SK-MEL-5 (cell line): Measurements from ENCODE around the gene USP20. TPM values are rescaled to one million over a fixed set of nuclear protein-coding genes. Genes with fewer than 3 reads are reported as not detected.

Experiments
- DNase-seq: peaks from one replicate; pipeline ENCODE4 v3.0.0-alpha.2; 2016; ENCODE audit warnings: low read depth, low spot score
- in situ Hi-C: cut with HindIII; loops from 2 replicates; pipeline ENCODE4 v1.10.0; 2016; ENCODE audit warnings: low sequenced_read_pairs, high pct_unique_total_duplicates, low pct_unique_long_range_greater_than_20kb
- total RNA-seq: library from RNA; depleted of rRNA; stranded (reverse); fragments of >200 nt; shearing (Covaris generic); gene quantifications from 2 replicates; pipeline ENCODE4 v1.2.3, GENCODE V29; 2014

Gene USP20
- total RNA-seq, 1 experiment from 2014 or later = 3.7 TPM

DNA sequence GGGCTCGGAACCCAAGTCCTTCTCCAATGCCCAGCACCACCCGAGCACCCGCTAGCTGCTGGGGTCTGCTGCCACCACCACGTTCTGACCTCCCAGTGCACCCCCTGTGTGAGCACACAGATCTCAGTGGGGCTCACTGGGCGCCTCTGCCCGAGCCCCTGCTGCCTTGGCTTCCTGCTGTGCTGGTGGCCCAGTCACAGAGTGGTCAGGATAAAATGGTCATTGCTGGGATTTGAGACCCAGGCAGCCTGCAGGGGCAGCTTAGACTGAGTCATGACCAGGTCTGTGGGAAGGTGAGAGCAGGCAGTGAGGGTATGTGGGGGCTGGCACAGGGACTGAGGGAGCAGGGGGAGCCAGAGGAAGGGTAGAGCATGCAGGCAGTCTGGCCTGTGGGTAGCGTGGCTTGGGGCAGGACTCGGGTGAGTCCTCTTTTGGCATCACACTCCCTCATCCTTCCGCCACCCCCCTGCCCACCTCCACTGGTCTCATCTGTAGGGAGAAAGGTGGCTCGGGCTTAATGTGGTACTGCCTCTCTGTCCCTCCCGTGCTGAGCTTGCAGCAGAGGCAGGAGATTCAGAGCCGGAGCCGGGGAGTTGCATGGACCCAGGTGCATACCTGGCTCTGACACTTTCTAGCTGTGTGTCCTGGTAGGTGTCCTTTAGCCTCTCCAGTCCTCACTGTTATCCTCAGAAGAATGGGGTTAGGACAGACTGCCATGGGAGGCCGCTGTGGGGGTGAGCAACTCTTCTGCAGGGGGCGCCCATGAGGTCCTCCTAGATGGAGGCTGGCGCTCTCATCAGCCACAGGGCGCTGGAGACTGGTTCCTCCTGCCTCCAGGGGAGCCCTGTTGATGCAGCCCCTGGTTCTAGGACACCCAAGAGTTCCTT, 32.1 kb downstream of the USP20 start:
- in situ Hi-C loops = no loop called here
- no peak for DNase-seq

DNA sequence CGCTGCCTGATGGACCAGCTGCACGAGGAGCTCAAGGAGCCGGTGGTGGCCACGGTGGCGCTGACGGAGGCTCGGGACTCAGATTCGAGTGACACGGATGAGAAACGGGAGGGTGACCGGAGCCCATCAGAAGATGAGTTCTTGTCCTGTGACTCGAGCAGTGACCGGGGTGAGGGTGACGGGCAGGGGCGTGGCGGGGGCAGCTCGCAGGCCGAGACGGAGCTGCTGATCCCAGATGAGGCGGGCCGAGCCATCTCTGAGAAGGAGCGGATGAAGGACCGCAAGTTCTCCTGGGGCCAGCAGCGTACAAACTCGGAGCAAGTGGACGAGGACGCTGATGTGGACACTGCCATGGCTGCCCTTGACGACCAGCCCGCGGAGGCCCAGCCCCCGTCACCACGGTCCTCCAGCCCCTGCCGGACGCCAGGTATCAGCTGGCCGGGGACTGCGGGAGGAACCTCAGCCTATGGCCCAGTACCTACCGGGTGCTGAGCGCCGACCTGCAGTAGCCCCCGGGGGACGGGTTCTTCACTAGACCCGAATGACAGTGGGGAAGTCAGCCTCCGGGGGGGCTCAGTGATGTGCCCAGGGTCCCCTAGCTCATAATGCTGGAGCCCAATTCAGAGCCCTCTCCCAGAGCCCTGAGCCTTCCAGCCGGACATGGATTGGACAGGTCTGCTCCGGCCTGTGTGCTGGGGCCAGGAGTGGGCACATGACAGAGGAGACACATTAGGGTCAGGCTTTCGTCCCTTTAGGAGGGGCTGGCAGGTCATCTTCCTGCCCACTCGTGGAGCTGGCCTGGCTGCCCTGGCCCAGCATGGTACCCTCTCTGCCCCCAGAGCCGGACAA, 33.0 kb downstream of the USP20 start:
- in situ Hi-C loops = no loop called here
- DNase-seq = no peak

DNA sequence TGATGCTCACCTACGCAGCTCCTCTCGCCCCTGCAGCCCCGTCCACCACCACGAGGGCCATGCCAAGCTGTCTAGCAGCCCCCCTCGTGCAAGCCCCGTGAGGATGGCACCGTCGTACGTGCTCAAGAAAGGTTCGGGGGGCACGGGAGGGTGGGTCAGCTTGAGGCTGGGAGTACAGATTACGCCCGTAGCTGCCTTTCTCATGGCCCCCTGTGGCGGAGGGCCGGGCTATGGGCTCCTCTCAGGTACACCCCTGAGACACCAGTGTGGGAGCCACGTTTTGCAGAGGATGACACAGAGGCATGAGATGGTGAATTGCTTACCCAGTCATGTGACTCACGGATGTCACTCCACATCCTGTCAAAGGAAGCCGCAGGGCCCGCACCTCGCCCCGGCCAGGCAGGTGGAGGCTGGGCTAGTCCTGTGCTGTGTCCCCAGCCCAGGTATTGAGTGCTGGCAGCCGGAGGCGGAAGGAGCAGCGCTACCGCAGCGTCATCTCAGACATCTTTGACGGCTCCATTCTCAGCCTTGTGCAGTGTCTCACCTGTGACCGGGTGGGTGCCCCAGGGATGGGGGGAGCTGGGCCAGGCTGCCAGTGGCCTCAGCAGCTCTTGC, 33.7 kb downstream of the USP20 start:
- in situ Hi-C loops = no loop called here

DNA sequence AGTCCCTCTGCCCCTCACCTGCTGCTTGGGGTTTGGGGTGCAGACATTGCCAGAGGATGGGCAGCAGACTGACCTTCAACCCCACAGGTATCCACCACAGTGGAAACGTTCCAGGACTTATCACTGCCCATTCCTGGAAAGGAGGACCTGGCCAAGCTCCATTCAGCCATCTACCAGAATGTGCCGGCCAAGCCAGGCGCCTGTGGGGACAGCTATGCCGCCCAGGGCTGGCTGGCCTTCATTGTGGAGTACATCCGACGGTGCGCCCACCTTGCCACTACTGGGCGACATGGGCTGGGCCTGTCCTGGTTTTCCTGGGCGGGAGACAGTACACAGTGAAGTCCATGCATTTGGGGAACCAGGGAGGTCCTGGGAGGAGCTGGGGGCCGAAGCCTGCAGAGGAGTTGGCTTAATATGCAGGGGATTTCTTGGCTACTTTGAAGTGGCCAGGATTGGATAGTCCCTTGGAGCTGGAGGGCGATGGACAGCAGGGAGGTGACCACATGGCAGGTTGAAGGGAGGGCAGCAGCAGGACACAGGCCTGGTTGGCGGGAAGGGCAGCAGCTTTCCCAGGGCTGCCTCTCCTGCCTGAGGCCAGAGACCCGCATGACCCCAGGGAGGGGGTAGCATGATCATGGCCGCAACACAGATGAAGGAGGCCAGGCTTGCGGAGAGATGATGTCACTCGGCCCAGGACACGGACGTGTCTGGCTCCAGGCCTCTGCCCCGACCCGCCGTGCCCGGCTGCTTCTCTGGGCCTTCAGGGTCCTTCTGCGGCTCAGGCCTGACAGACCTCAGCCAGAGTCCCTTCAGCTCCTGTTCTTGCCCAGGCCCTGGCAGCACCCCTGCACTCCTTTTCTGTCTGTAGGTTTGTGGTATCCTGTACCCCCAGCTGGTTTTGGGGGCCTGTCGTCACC, 34.6 kb downstream of the USP20 start:
- in situ Hi-C loops = no loop called here
- no peak for DNase-seq

More for the DNA sequence above, 33.7 kb downstream of the USP20 start:
- DNase-seq = no peak

DNA sequence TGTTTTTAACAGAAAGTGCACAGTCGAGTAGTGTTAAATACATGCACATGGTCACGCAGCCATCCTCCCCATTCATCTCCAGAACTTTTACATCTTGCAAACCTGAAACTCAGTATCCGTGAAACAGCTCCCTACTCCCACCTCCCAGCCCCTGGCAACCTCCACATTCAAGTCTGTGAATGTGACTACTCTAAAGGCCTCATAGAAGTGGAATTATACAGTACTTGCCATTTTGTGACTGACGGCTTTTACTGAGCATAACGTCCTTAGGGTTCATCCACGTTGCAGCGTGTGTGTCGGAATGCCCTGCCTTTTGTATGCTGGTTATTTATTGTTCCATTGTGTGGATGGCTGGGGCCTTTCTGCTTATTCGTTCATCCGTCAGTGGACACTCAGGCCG, 35.8 kb downstream of the USP20 start:
- DNase-seq = no peak
- in situ Hi-C loops = no loop called here

DNA sequence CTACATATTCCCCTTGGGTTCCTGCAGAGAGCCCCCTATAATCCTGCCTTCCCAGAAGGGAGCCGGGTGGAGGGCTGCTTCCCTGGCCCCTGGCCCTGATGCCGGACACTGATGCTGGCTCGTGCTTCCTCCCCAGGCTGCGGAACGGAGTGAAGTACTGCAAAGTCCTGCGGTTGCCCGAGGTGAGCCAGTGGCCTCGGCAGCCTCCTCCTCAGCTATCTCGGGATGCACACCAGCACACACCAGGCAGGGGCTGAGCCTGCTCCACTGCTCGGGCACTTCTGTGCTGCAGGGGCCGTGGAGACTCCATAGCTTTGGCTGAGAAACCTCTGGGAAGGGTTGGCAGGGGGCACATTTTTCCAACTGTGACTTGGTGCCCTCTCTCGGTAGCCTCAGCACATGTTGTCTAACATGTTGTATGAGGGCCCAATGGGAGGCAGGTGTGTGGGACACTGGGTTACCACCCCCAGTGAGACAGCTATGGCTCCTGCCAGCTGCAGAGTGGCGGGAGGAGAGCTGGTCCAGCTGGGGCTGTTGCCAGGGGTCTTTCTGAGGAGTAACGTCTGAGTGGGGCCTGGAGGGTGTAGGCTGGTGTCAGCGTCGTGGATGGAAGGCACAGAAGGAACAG, 38.4 kb downstream of the USP20 start:
- DNase-seq = no peak
- in situ Hi-C loops = no loop called here

DNA sequence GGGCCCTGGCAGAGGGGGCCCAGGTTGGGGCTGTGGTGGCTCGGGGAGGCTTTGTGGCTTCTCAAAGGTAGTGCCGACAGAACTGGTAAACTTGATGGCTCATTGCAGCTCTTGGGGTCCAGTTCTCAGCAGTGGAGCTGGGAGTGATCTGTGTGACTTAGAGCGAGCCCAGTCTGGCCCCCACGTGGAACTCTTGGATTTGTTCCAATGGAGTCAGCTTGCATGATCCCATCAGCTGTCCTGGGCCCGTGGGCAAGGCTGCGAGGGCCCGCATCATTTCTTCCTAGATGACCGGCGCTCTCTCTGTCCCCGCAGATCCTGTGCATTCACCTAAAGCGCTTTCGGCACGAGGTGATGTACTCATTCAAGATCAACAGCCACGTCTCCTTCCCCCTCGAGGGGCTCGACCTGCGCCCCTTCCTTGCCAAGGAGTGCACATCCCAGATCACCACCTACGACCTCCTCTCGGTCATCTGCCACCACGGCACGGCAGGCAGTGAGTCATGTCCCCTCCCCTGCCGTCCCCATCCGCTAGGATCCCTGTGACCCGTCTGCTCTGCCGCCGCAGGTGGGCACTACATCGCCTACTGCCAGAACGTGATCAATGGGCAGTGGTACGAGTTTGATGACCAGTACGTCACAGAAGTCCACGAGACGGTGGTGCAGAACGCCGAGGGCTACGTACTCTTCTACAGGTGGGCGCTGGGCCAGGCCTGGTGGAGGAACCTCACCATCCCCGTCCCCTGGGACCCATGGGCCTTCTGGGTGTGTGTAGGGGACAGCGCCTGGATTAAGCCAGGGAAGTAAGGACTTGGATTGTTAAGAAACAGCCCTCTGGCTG, 39.2 kb downstream of the USP20 start:
- DNase-seq = no peak
- in situ Hi-C loops = no loop called here

DNA sequence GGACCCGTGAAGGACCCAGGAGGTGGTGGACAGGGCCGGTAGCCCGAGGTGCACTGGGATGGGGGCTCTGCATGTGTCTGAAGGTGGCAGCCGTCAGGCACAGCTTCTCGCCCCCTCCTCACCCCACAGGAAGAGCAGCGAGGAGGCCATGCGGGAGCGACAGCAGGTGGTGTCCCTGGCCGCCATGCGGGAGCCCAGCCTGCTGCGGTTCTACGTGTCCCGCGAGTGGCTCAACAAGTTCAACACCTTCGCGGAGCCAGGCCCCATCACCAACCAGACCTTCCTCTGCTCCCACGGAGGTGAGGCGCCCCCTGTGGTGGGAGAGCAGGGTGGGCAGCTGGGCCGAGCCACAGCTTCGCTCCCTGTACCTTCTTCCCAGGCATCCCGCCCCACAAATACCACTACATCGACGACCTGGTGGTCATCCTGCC, 39.9 kb downstream of the USP20 start:
- in situ Hi-C loops = no loop called here
- no peak for DNase-seq

DNA sequence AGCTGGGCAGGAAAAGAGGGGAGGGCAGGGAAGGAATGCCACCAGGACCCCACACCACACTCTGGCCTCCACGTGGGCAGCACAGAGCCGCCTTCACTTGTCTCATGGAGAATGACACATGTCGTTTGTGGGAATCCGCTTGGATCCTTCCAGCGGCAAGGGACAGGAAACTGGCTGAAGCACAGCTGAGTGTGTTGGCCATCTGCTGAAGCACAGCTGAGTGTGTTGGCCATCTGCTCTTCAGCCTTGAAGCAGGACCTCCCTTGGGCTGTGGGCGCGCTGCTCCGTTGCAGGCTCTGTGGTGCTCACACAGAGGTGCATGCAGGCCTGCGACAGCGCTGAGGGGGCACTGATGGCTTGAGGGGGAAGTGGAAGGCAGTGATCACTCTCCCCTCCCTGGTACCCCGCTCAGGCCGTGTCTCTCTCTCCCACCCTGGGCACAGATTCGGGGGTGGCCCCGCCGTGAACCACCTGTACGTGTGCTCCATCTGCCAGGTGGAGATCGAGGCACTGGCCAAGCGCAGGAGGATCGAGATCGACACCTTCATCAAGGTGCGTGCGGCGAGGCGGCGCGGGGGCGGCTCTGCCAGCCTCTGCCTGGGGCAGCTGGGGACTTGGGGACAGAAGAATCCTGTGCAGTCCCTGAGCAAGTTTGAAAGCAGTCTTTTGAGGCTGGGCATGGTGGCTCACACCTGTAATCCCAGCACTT, 40.6 kb downstream of the USP20 start:
- DNase-seq = no peak
- in situ Hi-C loops = no loop called here

DNA sequence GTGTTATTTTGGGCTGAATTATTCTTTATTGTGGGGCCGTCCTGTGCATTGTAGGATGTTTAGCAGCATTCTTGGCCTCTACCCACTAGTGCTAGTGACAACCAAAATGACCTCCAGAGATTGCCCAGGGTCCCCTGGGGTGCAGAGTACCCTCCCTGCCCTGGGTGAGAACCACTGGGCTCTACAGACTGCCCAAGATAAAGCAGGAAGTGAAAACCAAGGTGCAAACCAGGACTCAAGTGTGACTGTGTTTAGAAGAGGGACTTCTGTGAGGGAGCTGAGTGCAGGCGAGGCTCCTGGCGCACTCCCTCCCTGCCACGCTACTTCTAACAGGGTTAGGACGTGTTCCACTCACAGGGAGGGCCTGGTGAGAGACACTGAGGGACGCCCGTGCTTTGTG, 41.6 kb downstream of the USP20 start:
- in situ Hi-C loops = no loop called here
- DNase-seq = no peak

DNA sequence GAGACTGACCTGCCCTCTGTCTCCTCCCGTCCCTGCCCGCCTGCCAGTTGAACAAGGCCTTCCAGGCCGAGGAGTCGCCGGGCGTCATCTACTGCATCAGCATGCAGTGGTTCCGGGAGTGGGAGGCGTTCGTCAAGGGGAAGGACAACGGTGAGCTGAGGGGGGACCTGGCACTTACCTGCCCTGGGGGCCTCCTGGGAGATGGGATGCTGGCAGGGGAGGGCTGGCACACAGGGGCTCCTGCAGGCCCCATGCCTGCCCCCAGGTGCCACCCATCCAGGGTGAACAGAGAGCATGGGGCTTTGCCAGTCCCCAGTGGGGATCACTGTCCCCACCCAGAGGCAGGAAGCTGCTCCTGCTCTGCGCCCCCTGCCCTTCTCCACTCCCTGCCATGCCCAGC, 43.0 kb downstream of the USP20 start:
- in situ Hi-C loops = no loop called here
- DNase-seq = no peak

DNA sequence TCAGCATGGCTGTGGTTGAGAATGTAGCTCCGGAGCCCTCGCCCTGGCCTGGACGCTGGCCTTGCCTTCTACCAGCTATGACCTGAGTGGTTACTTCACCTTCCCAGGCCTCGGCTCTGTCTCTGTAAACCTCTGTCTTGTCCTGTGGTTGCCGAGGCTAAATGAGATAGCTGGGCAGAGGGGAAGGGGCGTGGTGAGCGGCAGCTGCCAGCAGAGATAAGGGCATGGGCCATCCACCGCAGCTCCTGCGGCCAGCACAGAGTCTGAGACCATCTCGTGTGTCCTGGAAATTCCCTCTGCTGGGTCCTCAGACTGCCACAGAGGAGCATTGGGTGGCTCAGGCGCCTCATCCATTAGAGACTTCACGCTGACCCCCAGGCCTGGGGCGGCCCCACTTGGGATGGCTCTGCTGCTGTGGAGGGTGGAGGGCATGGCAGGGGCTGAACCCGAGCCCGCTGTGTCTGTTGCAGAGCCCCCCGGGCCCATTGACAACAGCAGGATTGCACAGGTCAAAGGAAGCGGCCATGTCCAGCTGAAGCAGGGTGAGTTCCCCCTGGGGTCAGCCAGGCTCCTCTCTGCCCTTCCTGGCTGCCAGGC, 43.9 kb downstream of the USP20 start:
- in situ Hi-C loops = no loop called here
- DNase-seq = no peak

DNA sequence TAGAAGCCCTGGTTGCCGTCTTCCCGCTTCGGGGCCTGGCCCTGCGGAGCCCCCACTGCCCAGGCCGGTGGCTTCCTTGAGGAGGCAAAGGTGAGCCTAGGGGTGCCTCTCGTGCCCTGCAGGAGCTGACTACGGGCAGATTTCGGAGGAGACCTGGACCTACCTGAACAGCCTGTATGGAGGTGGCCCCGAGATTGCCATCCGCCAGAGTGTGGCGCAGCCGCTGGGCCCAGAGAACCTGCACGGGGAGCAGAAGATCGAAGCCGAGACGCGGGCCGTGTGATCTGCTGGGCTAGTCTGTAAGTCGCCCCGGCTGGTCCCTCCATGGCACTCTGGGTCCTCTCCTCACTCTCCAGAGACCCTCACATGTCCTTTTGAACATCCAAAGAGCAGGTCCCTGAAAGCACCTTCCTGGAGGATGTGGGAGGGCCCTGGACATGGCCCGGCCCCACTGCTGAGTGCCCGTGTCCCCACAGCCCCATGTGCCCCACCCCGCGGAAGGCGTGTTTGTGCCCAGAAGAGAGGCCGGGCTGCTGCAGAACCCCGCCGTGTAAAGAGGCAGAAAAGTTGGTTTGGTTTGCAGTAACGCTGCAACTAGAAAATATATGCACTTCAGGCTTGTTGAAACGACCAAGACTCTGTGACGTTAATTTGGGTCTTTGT, 44.9 kb downstream of the USP20 start:
- in situ Hi-C loops = no loop called here

DNA sequence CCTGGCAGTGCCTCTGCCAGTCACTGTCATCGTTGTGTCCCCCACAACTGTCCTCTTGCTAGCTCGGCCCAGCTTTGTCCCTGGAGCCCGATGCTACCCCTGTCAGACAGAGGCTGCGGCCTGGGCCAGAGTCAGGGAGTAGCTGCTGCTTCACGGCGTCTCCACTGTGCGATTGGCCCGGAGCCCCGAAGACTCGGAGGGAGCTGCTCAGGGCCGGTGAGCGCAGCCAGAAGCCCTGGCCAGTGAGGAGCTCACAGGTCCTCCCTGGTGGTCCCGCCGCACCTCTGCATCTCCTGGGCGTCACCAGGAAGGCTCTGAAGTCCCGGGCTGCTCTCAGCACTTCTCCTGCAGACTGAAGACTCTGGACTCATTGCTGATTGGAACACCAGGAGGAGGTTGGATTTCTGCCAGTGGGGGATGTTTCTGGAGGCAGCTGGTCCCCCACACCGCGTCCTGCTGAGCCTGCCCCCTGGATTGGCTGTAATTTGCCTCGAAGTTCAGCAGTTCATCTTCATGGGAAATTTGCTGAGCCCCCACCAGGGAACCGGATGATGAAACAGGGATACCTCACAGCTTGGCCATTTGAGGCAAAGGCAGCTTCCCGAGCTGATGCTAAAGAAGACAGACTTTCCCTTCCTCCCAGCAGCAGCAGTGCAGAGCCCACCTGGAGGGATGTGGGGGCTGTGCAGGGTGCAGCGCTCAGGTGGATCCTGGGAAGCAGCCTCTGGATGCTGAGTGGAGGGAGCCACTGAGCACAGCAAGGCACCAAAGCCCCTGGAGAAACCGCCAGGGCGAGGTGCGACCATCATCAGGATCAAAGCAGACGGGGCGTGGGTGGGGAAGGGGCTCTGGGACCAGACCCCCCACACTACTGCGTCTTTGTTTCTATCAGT, 45.6 kb downstream of the USP20 start:
- in situ Hi-C loops = no loop called here
- DNase-seq = no peak

More for the DNA sequence above, 44.9 kb downstream of the USP20 start:
- no peak for DNase-seq
